Neural crest cell (in vitro differentiated cells): ENCODE measurements around the gene HACD4. TPM values are rescaled to one million over a fixed set of nuclear protein-coding genes. Genes with fewer than 3 reads are reported as not detected.

Experiments
- DNase-seq: peaks from one replicate; pipeline ENCODE4 v3.0.0; 2021; ENCODE audit warnings: low read depth, mixed read lengths, low spot score
- H3K27ac Mint-ChIP-seq: one replicate; pipeline ENCODE4 v1.8.0; 2021; ENCODE audit warnings: mild to moderate bottlenecking, mixed read lengths; ENCODE audit not compliant: unreplicated experiment
- H3K27me3 Mint-ChIP-seq: 2 replicates; pipeline ENCODE4 v1.8.0; 2021; ENCODE audit warnings: low read depth, mild to moderate bottlenecking, mixed read lengths
- H3K36me3 Mint-ChIP-seq: 2 replicates; pipeline ENCODE4 v1.8.0; 2021; ENCODE audit warnings: low read depth, mild to moderate bottlenecking, mixed read lengths
- H3K4me1 Mint-ChIP-seq: 2 replicates; pipeline ENCODE4 v1.8.0; 2021; ENCODE audit warnings: mixed read lengths
- H3K4me3 Mint-ChIP-seq: one replicate; pipeline ENCODE4 v1.8.0; 2021; ENCODE audit warnings: mild to moderate bottlenecking, mixed read lengths
- H3K9me3 Mint-ChIP-seq: 2 replicates; pipeline ENCODE4 v1.8.0; 2021; ENCODE audit warnings: mixed read lengths
- total RNA-seq: library from RNA; stranded (reverse); gene quantifications from 2 replicates; pipeline ENCODE4 v1.2.1, GENCODE V29; 2021
- TF ChIP-seq, protein P1 (sequence below): fragments of 200-600 bp; sonication (generic); conservative IDR thresholded peaks from 2 replicates; pipeline ENCODE4 v1.5.0; 2021; ENCODE audit warnings: antibody characterized with exemption, mild to moderate bottlenecking

Gene HACD4
- total RNA-seq, 1 donor from 2014 or later, result 0.72 TPM

DNA sequence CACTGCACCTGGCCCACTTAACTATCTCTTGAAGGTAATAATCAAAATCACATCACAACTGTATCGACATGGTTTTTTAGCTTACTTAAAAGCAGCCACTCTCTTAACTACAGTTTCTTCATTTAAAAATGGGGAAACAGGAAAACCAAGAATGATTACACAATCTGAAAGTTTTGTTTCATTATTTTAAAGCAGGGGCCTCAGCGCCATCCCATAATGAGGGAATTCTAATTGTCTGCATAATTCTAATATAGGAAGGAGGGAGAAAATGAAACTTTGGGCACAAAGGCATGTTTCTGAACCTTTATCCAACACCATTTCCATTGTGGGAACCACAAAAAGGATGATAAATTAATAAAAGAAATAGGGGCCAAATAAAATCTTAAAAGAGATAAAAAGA, 7.6 kb downstream of the HACD4 start:
- Mint-ChIP-seq H3K27ac (no peak overlapping the region), H3K4me3 (no peak overlapping the region), H3K4me1 (no peaks in the 10 kb centered on the region), H3K27me3 (no peaks in the 10 kb centered on the region), H3K9me3 (no peaks in the 10 kb centered on the region), H3K36me3 (peaks cover 18% of the 10 kb centered on the region)
- TF ChIP-seq, protein P1, sequence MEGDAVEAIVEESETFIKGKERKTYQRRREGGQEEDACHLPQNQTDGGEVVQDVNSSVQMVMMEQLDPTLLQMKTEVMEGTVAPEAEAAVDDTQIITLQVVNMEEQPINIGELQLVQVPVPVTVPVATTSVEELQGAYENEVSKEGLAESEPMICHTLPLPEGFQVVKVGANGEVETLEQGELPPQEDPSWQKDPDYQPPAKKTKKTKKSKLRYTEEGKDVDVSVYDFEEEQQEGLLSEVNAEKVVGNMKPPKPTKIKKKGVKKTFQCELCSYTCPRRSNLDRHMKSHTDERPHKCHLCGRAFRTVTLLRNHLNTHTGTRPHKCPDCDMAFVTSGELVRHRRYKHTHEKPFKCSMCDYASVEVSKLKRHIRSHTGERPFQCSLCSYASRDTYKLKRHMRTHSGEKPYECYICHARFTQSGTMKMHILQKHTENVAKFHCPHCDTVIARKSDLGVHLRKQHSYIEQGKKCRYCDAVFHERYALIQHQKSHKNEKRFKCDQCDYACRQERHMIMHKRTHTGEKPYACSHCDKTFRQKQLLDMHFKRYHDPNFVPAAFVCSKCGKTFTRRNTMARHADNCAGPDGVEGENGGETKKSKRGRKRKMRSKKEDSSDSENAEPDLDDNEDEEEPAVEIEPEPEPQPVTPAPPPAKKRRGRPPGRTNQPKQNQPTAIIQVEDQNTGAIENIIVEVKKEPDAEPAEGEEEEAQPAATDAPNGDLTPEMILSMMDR, result no peak
- no peak for DNase-seq

DNA sequence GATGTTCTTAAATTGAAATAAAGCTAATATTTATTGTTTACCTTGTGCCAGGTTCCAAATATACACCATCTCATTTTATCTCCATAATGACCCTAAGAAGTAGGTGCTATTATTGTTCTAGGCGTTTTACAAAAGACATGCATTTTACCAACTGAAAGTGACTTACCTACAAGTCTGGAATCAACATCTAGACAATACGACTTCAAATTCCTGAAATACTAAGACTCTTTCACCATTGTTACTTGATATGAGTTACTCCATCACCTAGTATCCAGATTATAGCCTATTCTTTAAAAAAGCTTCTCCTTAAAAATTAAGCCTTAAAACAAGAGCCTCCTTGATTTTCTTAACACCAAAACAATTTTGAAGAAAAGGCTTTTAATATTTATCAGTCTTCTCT, 13.3 kb downstream of the HACD4 start:
- DNase-seq, result no peak
- H3K36me3 Mint-ChIP-seq, result peaks cover 23% of the 10 kb centered on the region
- H3K27me3 Mint-ChIP-seq, result no peaks in the 10 kb centered on the region
- TF ChIP-seq, protein P1, result no peak
- no peaks in the 10 kb centered on the region for H3K4me1 Mint-ChIP-seq
- H3K4me3 Mint-ChIP-seq, result no peak overlapping the region
- H3K27ac Mint-ChIP-seq, result no peak overlapping the region
- H3K9me3 Mint-ChIP-seq, result no peaks in the 10 kb centered on the region

DNA sequence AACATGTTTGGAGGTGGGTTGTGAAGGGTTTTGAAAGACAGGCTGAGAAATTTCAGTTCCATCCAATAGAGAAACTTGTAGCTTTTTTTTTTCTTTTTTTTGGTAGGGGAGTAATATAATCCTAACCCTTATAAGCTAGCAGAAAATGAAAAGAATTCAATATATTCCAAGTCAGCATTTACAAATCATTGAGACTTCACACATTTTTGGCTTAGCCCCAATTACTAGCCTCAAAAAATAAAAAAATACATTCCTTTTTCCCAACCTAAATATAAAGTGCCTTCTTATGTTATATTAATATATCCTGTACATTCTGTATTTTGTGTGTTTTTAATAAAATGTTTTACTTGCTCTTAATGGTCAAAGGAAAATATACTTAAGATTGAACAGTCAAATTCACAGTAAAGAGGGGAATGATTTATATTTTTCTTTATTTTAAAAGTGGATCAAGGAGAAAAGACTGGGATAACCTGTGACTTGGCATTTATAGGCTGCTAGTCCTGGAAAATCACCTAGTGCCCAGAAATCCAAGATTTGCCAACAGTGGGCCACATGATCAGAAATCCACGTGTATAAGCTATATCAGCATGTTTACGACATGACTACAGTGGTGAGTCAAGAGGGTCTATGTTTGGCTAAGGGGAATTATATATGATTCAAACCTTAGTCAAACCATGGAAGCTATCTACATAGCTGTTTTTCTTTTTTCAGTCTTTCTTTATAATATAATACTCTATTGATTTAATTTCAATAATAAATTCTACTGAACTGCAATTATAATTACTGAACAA, 14.5 kb downstream of the HACD4 start:
- Mint-ChIP-seq H3K4me3 (no peak overlapping the region), H3K9me3 (no peaks in the 10 kb centered on the region), H3K27me3 (no peaks in the 10 kb centered on the region), H3K4me1 (no peaks in the 10 kb centered on the region), H3K27ac (no peak overlapping the region), H3K36me3 (peaks cover 18% of the 10 kb centered on the region)
- DNase-seq, result no peak
- TF ChIP-seq, protein P1, result no peak

DNA sequence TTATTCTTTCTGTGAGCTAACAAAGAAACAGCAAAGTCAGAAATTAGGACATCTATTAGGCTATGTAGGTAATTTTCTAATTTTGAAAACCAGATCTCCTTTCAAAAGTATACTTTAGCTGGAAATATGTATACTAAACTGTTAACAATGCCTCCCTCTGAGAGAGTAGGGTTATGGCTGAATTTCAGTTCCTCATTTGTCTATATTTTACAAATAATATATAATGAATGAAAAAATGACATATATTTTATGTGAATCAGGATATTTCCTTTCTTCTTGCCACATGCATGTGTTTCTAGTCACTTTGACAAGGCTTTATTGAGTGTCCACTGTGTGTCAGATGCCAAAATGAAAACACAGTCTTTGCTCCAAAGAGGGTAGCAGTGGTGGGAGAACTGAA, 15.4 kb downstream of the HACD4 start:
- peaks cover 10% of the 10 kb centered on the region for H3K36me3 Mint-ChIP-seq
- no peak for DNase-seq
- no peak overlapping the region for H3K27ac Mint-ChIP-seq
- H3K9me3 Mint-ChIP-seq, result no peaks in the 10 kb centered on the region
- TF ChIP-seq, protein P1, result no peak
- H3K4me1 Mint-ChIP-seq, result no peaks in the 10 kb centered on the region
- H3K27me3 Mint-ChIP-seq, result no peaks in the 10 kb centered on the region
- no peak overlapping the region for H3K4me3 Mint-ChIP-seq

DNA sequence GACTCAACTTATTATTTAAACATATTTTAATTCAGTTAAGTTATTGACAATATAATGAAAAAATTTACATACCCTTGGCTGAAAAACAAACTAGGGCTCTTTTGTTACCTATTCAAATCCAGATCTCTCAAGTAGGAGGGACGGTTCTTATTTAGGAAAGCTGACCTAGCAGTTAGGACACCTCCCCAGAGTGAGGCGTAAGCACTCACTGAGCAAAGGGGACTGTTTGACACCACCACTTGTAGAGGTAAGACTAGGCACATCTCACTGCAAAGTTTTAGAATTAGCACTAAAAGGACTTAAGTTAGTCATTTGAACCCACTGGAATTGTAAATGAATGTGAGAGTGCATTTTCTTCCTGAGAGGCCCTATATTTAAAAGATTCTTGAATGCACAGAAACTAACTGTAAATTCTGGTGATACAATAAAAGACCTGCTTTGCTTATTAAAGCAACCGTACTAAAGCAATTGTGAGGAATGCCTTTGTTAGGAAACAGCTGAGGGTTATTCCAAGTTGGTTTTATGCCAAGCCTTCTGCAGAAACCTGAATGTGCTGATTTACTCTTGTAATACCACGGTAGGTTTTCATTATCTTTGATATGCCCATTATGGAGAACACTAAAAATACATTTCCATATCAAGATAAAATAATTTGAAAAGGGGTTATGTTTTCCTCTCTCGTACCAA, 16.2 kb downstream of the HACD4 start:
- Mint-ChIP-seq H3K27ac (no peak overlapping the region), H3K4me3 (no peak overlapping the region), H3K4me1 (no peaks in the 10 kb centered on the region), H3K9me3 (no peaks in the 10 kb centered on the region), H3K36me3 (peaks cover 6% of the 10 kb centered on the region), H3K27me3 (no peaks in the 10 kb centered on the region)
- TF ChIP-seq, protein P1, result no peak
- no peak for DNase-seq
